Liver (tissue), 9 donors: ENCODE results near the gene MRPL52. TPM values are rescaled to one million over a fixed set of nuclear protein-coding genes. Genes with fewer than 3 reads are reported as not detected.

Source experiments
- DNase-seq: peaks from one replicate; pipeline ENCODE4 v3.0.0-alpha.2; 2017; ENCODE audit warnings: low spot score
- H3K27ac ChIP-seq, 2 donors: one replicate each; pipeline ENCODE4 v1.7.0; 2013; ENCODE audit warnings: inconsistent platforms in 2 of 2, low read length in 2 of 2, control low read depth in 1 of 2, low read depth in 1 of 2, mild to moderate bottlenecking in 1 of 2
- H3K27me3 ChIP-seq, 4 donors: one replicate each; pipeline versions ENCODE4 v1.6.1 to v1.7.0; 2013; ENCODE audit warnings: low read length in 3 of 4, inconsistent platforms in 1 of 4, mild to moderate bottlenecking in 1 of 4, moderate library complexity in 1 of 4; ENCODE audit not compliant: control insufficient read depth in 4 of 4, insufficient read depth in 4 of 4
- H3K36me3 ChIP-seq, 4 donors: one replicate each; pipeline versions ENCODE4 v1.6.1 to v1.7.0; 2013; ENCODE audit warnings: low read length in 3 of 4, mild to moderate bottlenecking in 3 of 4, low read depth in 1 of 4, moderate library complexity in 1 of 4; ENCODE audit not compliant: control insufficient read depth in 4 of 4, insufficient read depth in 3 of 4
- H3K4me1 ChIP-seq, 4 donors: one replicate each; pipeline versions ENCODE4 v1.6.1 to v1.7.0; 2013; ENCODE audit warnings: low read length in 3 of 4, mild to moderate bottlenecking in 3 of 4, moderate library complexity in 1 of 4; ENCODE audit not compliant: control insufficient read depth in 4 of 4, insufficient read depth in 4 of 4
- H3K4me3 ChIP-seq, 3 donors: one replicate each; pipeline versions ENCODE4 v1.6.1 to v1.7.0; 2013; ENCODE audit warnings: low read length in 3 of 3, control low read depth in 1 of 3, low read depth in 1 of 3, mild to moderate bottlenecking in 1 of 3
- H3K9ac ChIP-seq, 2 donors: one replicate each; pipeline ENCODE4 v1.7.0; 2013; ENCODE audit warnings: low read length in 2 of 2, mild to moderate bottlenecking in 2 of 2, moderate library complexity in 2 of 2, control low read depth in 1 of 2, low read depth in 1 of 2
- H3K9me3 ChIP-seq, 4 donors: one replicate each; pipeline versions ENCODE4 v1.6.1 to v1.7.0; 2013; ENCODE audit warnings: low read length in 3 of 4; ENCODE audit not compliant: control insufficient read depth in 4 of 4
- CTCF ChIP-seq: fragments of 150-350 bp; IDR thresholded peaks from 2 replicates; pipeline ENCODE4 v1.5.1; 2017; ENCODE audit warnings: improper control_type of control experiment, low read depth, low read length; ENCODE audit not compliant: missing input control
- GABPA ChIP-seq, 2 donors: IDR thresholded peaks in 1 of 2; conservative IDR thresholded peaks in 1 of 2; 2 replicates each; pipeline ENCODE4 v1.6.1; 2016; ENCODE audit warnings: antibody characterized with exemption in 2 of 2, mild to moderate bottlenecking in 1 of 2, moderate library complexity in 1 of 2
- HNF4A ChIP-seq, 2 donors: conservative IDR thresholded peaks; 2 replicates each; pipeline ENCODE4 v1.6.1; 2016; ENCODE audit warnings: antibody characterized with exemption in 2 of 2, mild to moderate bottlenecking in 2 of 2
- HNF4G ChIP-seq: IDR thresholded peaks from 2 replicates; pipeline ENCODE4 v1.6.1; 2016; ENCODE audit warnings: antibody characterized with exemption
- JUND ChIP-seq, 2 donors: IDR thresholded peaks; 2 replicates each; pipeline ENCODE4 v1.6.1; 2016; ENCODE audit warnings: antibody characterized with exemption in 2 of 2
- NR2F2 ChIP-seq: IDR thresholded peaks from 2 replicates; pipeline ENCODE4 v1.6.1; 2016; ENCODE audit warnings: antibody characterized with exemption
- RAD21 ChIP-seq, 2 donors: IDR thresholded peaks; 2 replicates each; pipeline ENCODE4 v1.6.1; 2016; ENCODE audit warnings: antibody characterized with exemption in 2 of 2, mild to moderate bottlenecking in 2 of 2
- TAF1 ChIP-seq: conservative IDR thresholded peaks from 2 replicates; pipeline ENCODE4 v1.6.1; 2016; ENCODE audit warnings: antibody characterized with exemption, mild to moderate bottlenecking
- YY1 ChIP-seq: IDR thresholded peaks from 2 replicates; pipeline ENCODE4 v1.6.1; 2016; ENCODE audit warnings: antibody characterized with exemption, mild to moderate bottlenecking
- WGBS: extraction: QIAGEN DNeasy Blood & Tissue Kit; methylation state at CpG from one replicate; pipeline ENCODE4 v1.1.7; 2013; 5-methylcytosine and 5-hydroxymethylcytosine counted together
- polyA plus RNA-seq, 2 donors: library from polyadenylated mRNA; stranded (reverse) in 1 of 2; unstranded in 1 of 2; fragments of 200-250 nt in 1 of 2; fragments of >200 nt in 1 of 2; fragmentation: Nextera tagmentation in 1 of 2; extraction: Ambion mirVana in 1 of 2; gene quantifications; one replicate each; pipeline versions ENCODE4 v1.2.1 to v1.2.3, GENCODE V29; 2013 to 2015
- total RNA-seq, 2 donors: library from RNA; depleted of rRNA; stranded (reverse); fragments of >200 nt; gene quantifications; one replicate each; pipeline ENCODE4 v1.2.3, GENCODE V29; 2014
- TF ChIP-seq, protein P1 (sequence below): IDR thresholded peaks from 2 replicates; pipeline ENCODE4 v1.6.1; 2016; ENCODE audit warnings: antibody characterized with exemption, mild to moderate bottlenecking
- donor health status: healthy.
- donor health status: healthy.
- donor health status: healthy.
- donor health status: healthy.
- donor health status: healthy.

MRPL52 gene
- total and polyA plus RNA-seq, 4 donors: 9.1 to 142 (median 36.6) TPM

DNA sequence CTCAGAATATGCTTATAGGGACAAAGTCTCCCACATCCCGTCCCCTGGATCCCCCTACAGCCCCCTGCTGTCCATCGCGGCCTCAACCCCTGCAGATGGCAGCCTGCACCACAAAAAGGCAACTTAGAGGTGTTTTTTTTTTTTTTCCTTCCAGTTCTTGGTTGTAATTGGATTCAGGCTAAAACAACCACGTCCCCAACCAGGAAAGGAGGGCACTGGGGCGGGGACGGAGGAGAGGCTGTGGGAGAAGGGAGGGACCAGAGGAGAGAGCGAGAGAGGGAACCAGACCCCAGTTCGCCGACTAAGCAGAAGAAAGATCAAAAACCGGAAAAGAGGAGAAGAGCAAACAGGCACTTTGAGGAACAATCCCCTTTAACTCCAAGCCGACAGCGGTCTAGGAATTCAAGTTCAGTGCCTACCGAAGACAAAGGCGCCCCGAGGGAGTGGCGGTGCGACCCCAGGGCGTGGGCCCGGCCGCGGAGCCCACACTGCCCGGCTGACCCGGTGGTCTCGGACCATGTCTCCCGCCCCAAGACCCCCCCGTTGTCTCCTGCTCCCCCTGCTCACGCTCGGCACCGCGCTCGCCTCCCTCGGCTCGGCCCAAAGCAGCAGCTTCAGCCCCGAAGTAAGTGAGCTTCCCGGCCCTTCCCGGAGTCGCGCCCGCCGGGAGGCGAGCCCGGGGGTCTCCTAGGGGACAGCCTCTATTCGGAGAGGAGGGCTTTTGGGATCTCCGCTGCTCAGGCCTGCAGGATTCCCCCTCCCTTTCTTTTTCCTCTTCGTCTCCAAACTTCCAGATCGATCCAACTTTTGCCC, 6.8 kb downstream of the MRPL52 start, which contains the start of gene MMP14:
TSS of gene MMP14 (plus strand) at position 285 of the 813 bp plus-strand sequence. CDS start at position 518, 233 bp downstream.
- no peak for DNase-seq
- H3K36me3 ChIP-seq: peaks cover 3 to 11% (median 5%) of the 10 kb centered on the region in 4 donors

DNA sequence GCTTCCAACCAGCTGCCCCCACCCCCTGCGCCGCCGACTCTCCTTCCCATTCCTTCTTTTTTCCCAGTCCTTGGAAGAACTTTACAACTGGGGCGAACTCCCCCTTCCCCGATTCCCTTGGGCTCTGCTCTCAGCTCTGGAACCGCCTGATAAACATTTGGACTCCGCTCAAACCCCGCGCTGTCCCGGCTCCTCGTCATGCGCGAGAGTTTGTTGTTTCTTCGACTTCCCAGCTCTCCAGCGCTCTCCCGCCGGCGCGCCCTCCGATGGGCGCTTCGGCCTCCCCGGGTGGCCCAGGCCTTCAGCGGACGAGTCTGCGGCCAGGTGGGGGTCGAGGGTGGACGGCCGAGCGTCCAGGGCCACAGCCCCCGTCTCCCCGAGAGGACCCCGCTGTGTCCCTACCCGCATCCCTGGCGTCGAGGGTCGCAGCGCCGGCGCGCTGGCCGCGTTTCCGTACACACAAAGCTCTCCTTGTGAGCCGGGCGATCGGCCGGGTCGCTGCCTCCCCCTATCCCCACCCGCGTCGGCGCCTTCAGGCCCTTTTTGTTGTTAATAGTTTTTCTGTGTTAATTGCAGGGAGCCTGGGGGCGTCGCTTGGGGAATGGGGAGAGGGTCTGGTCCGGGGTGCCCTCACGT, 7.5 kb downstream of the MRPL52 start:
- TF ChIP-seq NR2F2: no peak
- no peak for TF ChIP-seq JUND (IDR thresholded peaks at IDR 0.05)
- no peak for TF ChIP-seq HNF4A (conservative IDR thresholded peaks at IDR 0.05)
- TF ChIP-seq TAF1: no peak
- TF ChIP-seq, protein P1, sequence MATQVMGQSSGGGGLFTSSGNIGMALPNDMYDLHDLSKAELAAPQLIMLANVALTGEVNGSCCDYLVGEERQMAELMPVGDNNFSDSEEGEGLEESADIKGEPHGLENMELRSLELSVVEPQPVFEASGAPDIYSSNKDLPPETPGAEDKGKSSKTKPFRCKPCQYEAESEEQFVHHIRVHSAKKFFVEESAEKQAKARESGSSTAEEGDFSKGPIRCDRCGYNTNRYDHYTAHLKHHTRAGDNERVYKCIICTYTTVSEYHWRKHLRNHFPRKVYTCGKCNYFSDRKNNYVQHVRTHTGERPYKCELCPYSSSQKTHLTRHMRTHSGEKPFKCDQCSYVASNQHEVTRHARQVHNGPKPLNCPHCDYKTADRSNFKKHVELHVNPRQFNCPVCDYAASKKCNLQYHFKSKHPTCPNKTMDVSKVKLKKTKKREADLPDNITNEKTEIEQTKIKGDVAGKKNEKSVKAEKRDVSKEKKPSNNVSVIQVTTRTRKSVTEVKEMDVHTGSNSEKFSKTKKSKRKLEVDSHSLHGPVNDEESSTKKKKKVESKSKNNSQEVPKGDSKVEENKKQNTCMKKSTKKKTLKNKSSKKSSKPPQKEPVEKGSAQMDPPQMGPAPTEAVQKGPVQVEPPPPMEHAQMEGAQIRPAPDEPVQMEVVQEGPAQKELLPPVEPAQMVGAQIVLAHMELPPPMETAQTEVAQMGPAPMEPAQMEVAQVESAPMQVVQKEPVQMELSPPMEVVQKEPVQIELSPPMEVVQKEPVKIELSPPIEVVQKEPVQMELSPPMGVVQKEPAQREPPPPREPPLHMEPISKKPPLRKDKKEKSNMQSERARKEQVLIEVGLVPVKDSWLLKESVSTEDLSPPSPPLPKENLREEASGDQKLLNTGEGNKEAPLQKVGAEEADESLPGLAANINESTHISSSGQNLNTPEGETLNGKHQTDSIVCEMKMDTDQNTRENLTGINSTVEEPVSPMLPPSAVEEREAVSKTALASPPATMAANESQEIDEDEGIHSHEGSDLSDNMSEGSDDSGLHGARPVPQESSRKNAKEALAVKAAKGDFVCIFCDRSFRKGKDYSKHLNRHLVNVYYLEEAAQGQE: no peak
- WGBS: 5% methylated on average over 57 of the region's 57 CpGs
- Histone ChIP-seq H3K36me3 (peaks cover 3 to 11% (median 5%) of the 10 kb centered on the region in 4 donors), H3K4me3 (peak overlapping the region; percentile 52 to 73 (median 68)), H3K4me1 (peaks cover 0 to 18% (median 3%) of the 10 kb centered on the region in 4 donors), H3K27me3 (no peaks in the 10 kb centered on the region), H3K27ac (peak overlapping the region; percentile 72 to 73), H3K9ac (peak overlapping the region; percentile 81 to 90), H3K9me3 (no peaks in the 10 kb centered on the region)
- DNase-seq: peak; percentile 61

More for the DNA sequence above, 6.8 kb downstream of the MRPL52 start, which contains the start of gene MMP14:
- Histone ChIP-seq H3K4me1 (peaks cover 0 to 18% (median 3%) of the 10 kb centered on the region in 4 donors), H3K9ac (peak within 1 kb of the TSS; percentile 81 to 90), H3K9me3 (no peaks in the 10 kb centered on the region), H3K4me3 (peak within 1 kb of the TSS; percentile 52 to 73 (median 68)), H3K27ac (peak within 1 kb of the TSS; percentile 72 to 73), H3K27me3 (no peaks in the 10 kb centered on the region)
- TF ChIP-seq HNF4G (no peak), GABPA (IDR thresholded peaks at IDR 0.05 in 1 of 2, conservative IDR thresholded peaks at IDR 0.05 in 1 of 2) (no peak), CTCF (peak; percentile 15), RAD21 (IDR thresholded peaks at IDR 0.05) (peak; percentile 66), YY1 (peak; percentile 30)
- WGBS: 7% methylated on average over 46 of the region's 46 CpGs
